Endothelial cell of umbilical vein (primary cell): ENCODE data around the gene PAXX. TPM values are rescaled to one million over a fixed set of nuclear protein-coding genes. Genes with fewer than 3 reads are reported as not detected.

Experiments
- BruUV-seq: library from RNA; stranded (reverse); fragments of 400-500 nt; replicated peaks from 2 replicates; lab custom pipeline; 2021; lab: Mats Ljungman, UMichigan
- CTCF ChIA-PET: fragments of 300-600, 350-600 bp; sonication (Branson Sonifier 250); formaldehyde crosslinking; loops from one replicate; lab custom pipeline; 2021; ENCODE audit warnings: antibody characterized with exemption, inconsistent platforms; lab: Charles Lee
- POLR2A ChIA-PET: fragments of 300-600, 350-600 bp; sonication (Branson Sonifier 250); formaldehyde crosslinking; loops from one replicate; lab custom pipeline; 2021; ENCODE audit warnings: antibody characterized with exemption, inconsistent platforms; lab: Charles Lee
- DNase-seq: peaks from one replicate; pipeline ENCODE4 v3.0.0-alpha.2; 2011; ENCODE audit warnings: low read depth, low spot score
- FAIRE-seq: peaks from 2 replicates; lab custom pipeline; 2011; peaks lifted over from hg19 to GRCh38; lab: Jason Lieb, UNC
- H2AFZ ChIP-seq: 2 replicates; pipeline ENCODE4 v1.6.0; 2012; ENCODE audit warnings: low read depth, low read length, control low read depth, inconsistent platforms
- H3K27ac ChIP-seq: 2 replicates; pipeline ENCODE4 v1.5.1; 2011; ENCODE audit warnings: low read depth, mild to moderate bottlenecking, control low read depth, low read length, moderate library complexity; ENCODE audit not compliant: insufficient read depth
- H3K27me3 ChIP-seq, 2 experiments: 2 replicates each; pipeline versions ENCODE4 v1.6.0 to v1.6.1; 2011; ENCODE audit warnings: low read length in 2 of 2, mixed read lengths in 1 of 2; ENCODE audit not compliant: control insufficient read depth in 2 of 2, insufficient read depth in 2 of 2
- H3K36me3 ChIP-seq, 2 experiments: 2 replicates in 1 of 2; 3 replicates in 1 of 2; pipeline ENCODE4 v1.5.1; 2011; ENCODE audit warnings: low read length in 2 of 2, mild to moderate bottlenecking in 1 of 2, moderate library complexity in 1 of 2; ENCODE audit not compliant: control insufficient read depth in 2 of 2, insufficient read depth in 2 of 2; ENCODE audit errors: extremely low read depth in 1 of 2
- H3K4me1 ChIP-seq: 3 replicates; pipeline ENCODE4 v1.5.1; 2011; ENCODE audit warnings: mild to moderate bottlenecking, low read length; ENCODE audit not compliant: control insufficient read depth, insufficient read depth; ENCODE audit errors: extremely low read depth
- H3K4me2 ChIP-seq: 2 replicates; pipeline ENCODE4 v1.6.1; 2011; ENCODE audit warnings: low read length, control low read depth, mixed read lengths; ENCODE audit not compliant: insufficient read depth
- H3K4me3 ChIP-seq, 3 experiments: fragments of 200-600 bp in 1 of 3; sonication (generic), shearing (Covaris generic) in 1 of 3; replicated peaks in 1 of 3; 2 replicates each; pipeline ENCODE4 v1.5.1; 2011 to 2016; ENCODE audit warnings: control low read depth in 3 of 3, low read length in 3 of 3, mild to moderate bottlenecking in 2 of 3, inconsistent platforms in 1 of 3, low read depth in 1 of 3, moderate library complexity in 1 of 3; ENCODE audit not compliant: insufficient read depth in 1 of 3
- H3K79me2 ChIP-seq: 2 replicates; pipeline ENCODE4 v1.6.0; 2012; ENCODE audit warnings: low read length, inconsistent platforms; ENCODE audit not compliant: control insufficient read depth, insufficient read depth
- H3K9ac ChIP-seq: replicated peaks from 2 replicates; pipeline ENCODE3; 2011; ENCODE audit warnings: low read length, control low read depth; ENCODE audit not compliant: insufficient read depth; ENCODE audit errors: extremely low read depth
- H3K9me1 ChIP-seq: replicated peaks from 3 replicates; pipeline ENCODE4 v1.6.0; 2011; ENCODE audit warnings: mild to moderate bottlenecking, low read length; ENCODE audit not compliant: control insufficient read depth, insufficient read depth; ENCODE audit errors: extremely low read depth
- H3K9me3 ChIP-seq: replicated peaks from 2 replicates; pipeline ENCODE4 v1.5.1; 2012; ENCODE audit warnings: low read length, inconsistent platforms; ENCODE audit not compliant: control insufficient read depth, insufficient read depth
- H4K20me1 ChIP-seq: replicated peaks from 2 replicates; pipeline ENCODE3; 2011; ENCODE audit warnings: mild to moderate bottlenecking, low read length; ENCODE audit not compliant: control insufficient read depth, insufficient read depth; ENCODE audit errors: extremely low read depth
- CTCF ChIP-seq, 2 donors: IDR thresholded peaks; 1 replicate in 1 of 2; 2 replicates in 1 of 2; pipeline ENCODE4 v1.5.1; 2011; ENCODE audit warnings: low read length in 2 of 2, mild to moderate bottlenecking in 2 of 2, moderate library complexity in 2 of 2, control low read depth in 1 of 2, inconsistent platforms in 1 of 2, low read depth in 1 of 2; ENCODE audit not compliant: insufficient read depth in 1 of 2; ENCODE audit errors: extremely low read depth in 1 of 2
- EZH2 ChIP-seq: IDR thresholded peaks from 2 replicates; pipeline ENCODE4 v1.6.1; 2012; ENCODE audit warnings: borderline replicate concordance, low read depth, mild to moderate bottlenecking, moderate library complexity, low read length, inconsistent platforms; ENCODE audit not compliant: severe bottlenecking
- FOS ChIP-seq: IDR thresholded peaks from 2 replicates; pipeline ENCODE4 v1.6.1; 2011; ENCODE audit warnings: mild to moderate bottlenecking, low read length, moderate library complexity, borderline replicate concordance; ENCODE audit not compliant: insufficient read depth
- GATA2 ChIP-seq: IDR thresholded peaks from 2 replicates; pipeline ENCODE4 v1.7.0; 2011; ENCODE audit warnings: low read depth, mild to moderate bottlenecking, moderate library complexity, mixed read lengths, low read length; ENCODE audit not compliant: insufficient read length, insufficient read depth
- JUN ChIP-seq: IDR thresholded peaks from 2 replicates; pipeline ENCODE4 v1.6.1; 2011; ENCODE audit warnings: borderline replicate concordance, low read depth; ENCODE audit not compliant: insufficient read length, insufficient read depth
- MAX ChIP-seq: IDR thresholded peaks from 2 replicates; pipeline ENCODE4 v1.6.1; 2011; ENCODE audit not compliant: insufficient read depth, insufficient read length
- MYC ChIP-seq: IDR thresholded peaks from one replicate; pipeline ENCODE4 v1.6.1; 2011; ENCODE audit warnings: mild to moderate bottlenecking, low read depth, low read length
- POLR2A ChIP-seq: IDR thresholded peaks from 2 replicates; pipeline ENCODE4 v1.6.1; 2012; ENCODE audit warnings: low read depth, mild to moderate bottlenecking, control low read depth, low read length
- POLR2AphosphoS5 ChIP-seq: IDR thresholded peaks from 2 replicates; pipeline ENCODE4 v1.6.1; 2012; ENCODE audit warnings: low read depth, mild to moderate bottlenecking, control low read depth, low read length, moderate library complexity; ENCODE audit not compliant: insufficient read depth
- dilution Hi-C: fragments of 300-500 bp; cut with MboI; formaldehyde crosslinking; loops from one replicate; pipeline ENCODE4 v1.15.0; 2019; ENCODE audit warnings: low sequenced_read_pairs; ENCODE audit not compliant: extremely low pct_ligation_motif_present
- intact Hi-C: fragments of 100-400 bp; cut with micrococcal nuclease; formaldehyde crosslinking; loops from one replicate; pipeline ENCODE4 v1.10.0; 2022
- polyA plus RNA-seq, 4 experiments: library from polyadenylated mRNA; depleted of rRNA in 3 of 4; stranded (reverse) in 3 of 4; unstranded in 1 of 4; fragments of >200 nt; gene quantifications; 2 replicates each; pipeline versions ENCODE4 v1.2.1 to v1.2.3, GENCODE V29; 2011 to 2012; ENCODE audit warnings: missing spikeins in 1 of 4
- total RNA-seq: library from RNA; stranded (reverse); gene quantifications from 2 replicates; pipeline ENCODE4 v1.2.3, GENCODE V29; 2021

The PAXX gene
- total and polyA plus RNA-seq, 2 donors (not counting 3 experiments of a cell fraction or from before 2014, with no cell fraction given), result 34.0 to 35.0 TPM

- Histone ChIP-seq H3K9me3 (no peaks in the 10 kb centered on the region), H3K4me2 (no peak overlapping the region), H2AFZ (no peak overlapping the region), H3K4me3 (no peak overlapping the region), H3K79me2 (no peaks in the 10 kb centered on the region), H4K20me1 (no peaks in the 10 kb centered on the region), H3K36me3 (no peaks in the 10 kb centered on the region), H3K9ac (no peak overlapping the region), H3K9me1 (no peaks in the 10 kb centered on the region), H3K27me3 (no peaks in the 10 kb centered on the region), H3K4me1 (no peaks in the 10 kb centered on the region), H3K27ac (no peak overlapping the region)
- FAIRE-seq (no peak), DNase-seq (no peak)
- no TSS peak for BruUV-seq
- no peak for TF ChIP-seq CTCF (IDR thresholded peaks at IDR 0.05; ENCODE audit: extremely low read depth in 1 of 2, insufficient read depth in 1 of 2, low read depth in 1 of 2, low read length in 2 of 2)
- TF ChIP-seq MAX, result no peak
- no peak for TF ChIP-seq GATA2
- TF ChIP-seq FOS, result no peak
- no peak for TF ChIP-seq MYC
- TF ChIP-seq EZH2, result no peak
- no peak for TF ChIP-seq JUN
- no peak for TF ChIP-seq POLR2A
- no peak for TF ChIP-seq POLR2AphosphoS5
- ChIA-PET CTCF (interaction anchor here (2.0 kb wide), 1 partner anchor 21 kb away, joined by 5 read pairs; no protein-coding TSS in a partner anchor), POLR2A (no interaction called here)
- intact Hi-C loops (no loop called here), dilution Hi-C loops (no loop called here)
These were observed 15.6 kb downstream of the PAXX start for GRCh38 chr9:137007816-137008270.
